Erythroblast (primary cell): Measurements from ENCODE around the gene CRY2.

ENCODE experiments used
- GATA1 ChIP-seq: IDR thresholded peaks from 2 replicates; pipeline ENCODE4 v1.6.1; 2011; ENCODE audit warnings: low read depth, mild to moderate bottlenecking, control low read depth, low read length, moderate library complexity
- POLR2A ChIP-seq: IDR thresholded peaks from 2 replicates; pipeline ENCODE4 v1.6.1; 2011; ENCODE audit warnings: mild to moderate bottlenecking, low read length

- TF ChIP-seq POLR2A (no peak), GATA1 (no peak)
Measured at GRCh38 chr11:45895553-45896259, 48.4 kb downstream of the CRY2 start.
